ENCODE data around the gene PMM1. TPM values are rescaled to one million over a fixed set of nuclear protein-coding genes. Genes with fewer than 3 reads are reported as not detected.
"Not testable (repeated sequence)": the region's sequence is repeated elsewhere in the genome, so short reads cannot be mapped to it uniquely, and the experiment has no call there.

The PMM1 gene
- 10 to 100 TPM; 44.0 to 60.4 (median 50.1) TPM for total RNA-seq

DNA sequence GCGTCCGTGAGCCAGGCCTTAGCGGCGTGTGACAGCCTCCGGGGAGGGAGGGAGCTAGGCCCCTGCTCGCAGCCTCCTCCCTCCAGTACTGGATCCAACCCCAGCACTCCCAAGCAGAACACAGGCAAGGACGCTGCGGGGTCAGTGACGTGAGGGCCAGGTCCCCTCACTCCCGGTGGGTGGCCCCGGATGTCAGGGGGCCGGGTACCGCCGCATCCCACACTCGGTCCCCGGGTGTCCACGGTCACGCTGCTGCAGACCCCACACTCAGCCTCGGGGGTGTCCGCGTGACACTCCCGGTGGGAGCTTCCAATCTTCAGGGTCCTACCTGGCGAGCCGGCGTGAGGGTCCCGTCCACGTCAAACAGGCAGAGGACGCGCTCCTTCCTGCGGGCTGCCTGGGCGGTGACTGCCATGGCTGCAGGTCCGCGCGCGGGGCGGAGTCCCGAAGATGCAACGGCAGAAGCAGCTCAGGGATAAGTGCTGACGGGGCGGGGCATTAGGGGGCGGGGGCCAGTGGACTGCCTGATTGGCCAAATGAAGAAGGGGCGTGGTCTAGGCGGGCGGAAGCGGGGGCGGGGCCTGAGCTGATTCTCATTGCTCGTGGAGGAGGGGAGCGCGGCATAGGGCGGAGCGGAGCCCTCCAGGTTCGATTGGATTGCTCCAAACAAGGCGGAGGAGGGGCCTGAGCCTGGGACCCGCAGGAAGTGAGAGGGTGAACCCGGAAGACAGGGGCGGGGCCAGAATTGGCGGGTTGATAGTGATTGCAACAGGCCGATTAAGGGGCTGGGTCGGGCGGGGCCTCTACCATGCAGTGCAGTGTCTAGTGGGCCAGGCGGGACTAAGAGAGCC is at the start of gene PMM1:
PMM1 (minus strand) TSS at position 450 of the 851 bp plus-strand sequence; CDS start at position 415, 35 bp downstream.
- TF ChIP-seq POLR2A (IDR thresholded peaks at IDR 0.05) = no peak
- TF ChIP-seq, protein P1, sequence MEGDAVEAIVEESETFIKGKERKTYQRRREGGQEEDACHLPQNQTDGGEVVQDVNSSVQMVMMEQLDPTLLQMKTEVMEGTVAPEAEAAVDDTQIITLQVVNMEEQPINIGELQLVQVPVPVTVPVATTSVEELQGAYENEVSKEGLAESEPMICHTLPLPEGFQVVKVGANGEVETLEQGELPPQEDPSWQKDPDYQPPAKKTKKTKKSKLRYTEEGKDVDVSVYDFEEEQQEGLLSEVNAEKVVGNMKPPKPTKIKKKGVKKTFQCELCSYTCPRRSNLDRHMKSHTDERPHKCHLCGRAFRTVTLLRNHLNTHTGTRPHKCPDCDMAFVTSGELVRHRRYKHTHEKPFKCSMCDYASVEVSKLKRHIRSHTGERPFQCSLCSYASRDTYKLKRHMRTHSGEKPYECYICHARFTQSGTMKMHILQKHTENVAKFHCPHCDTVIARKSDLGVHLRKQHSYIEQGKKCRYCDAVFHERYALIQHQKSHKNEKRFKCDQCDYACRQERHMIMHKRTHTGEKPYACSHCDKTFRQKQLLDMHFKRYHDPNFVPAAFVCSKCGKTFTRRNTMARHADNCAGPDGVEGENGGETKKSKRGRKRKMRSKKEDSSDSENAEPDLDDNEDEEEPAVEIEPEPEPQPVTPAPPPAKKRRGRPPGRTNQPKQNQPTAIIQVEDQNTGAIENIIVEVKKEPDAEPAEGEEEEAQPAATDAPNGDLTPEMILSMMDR (IDR thresholded peaks at IDR 0.05) = no peak
- DNase-seq (ENCODE audit: low spot score in 2 of 2) = peak; percentile 100
- H3K4me3 ChIP-seq (ENCODE audit: low read depth, poor library complexity, severe bottlenecking) = peak within 1 kb of the TSS; percentile 68
- intact Hi-C loops (cut with DNase I; ENCODE audit: low total_unique reads) = loop anchor here (10.0 kb wide), 1 partner anchor 195 kb away; no protein-coding TSS in a partner anchor
- WGBS, 2 donors = 0 to 1% methylated on average over 24 to 51 of the region's 61 CpGs

DNA sequence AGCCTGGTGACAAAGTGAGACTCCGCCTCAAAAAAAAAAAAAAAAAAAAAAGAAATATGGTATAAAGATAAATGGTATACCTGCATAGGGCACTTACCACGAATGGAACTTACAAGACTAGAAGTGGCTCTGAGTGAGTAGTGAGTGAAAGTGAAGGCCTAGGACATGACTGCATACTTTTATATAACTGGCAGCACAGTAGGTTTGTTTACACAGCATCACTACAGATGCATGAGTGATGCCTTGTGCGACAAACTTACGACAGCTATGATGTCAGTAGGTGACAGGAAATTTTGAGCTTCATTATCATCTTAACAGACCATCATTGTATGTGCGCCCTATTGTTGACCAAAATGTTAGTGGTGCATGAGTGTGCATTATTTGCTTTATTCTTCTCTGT is 49.1 kb upstream of the PMM1 start:
- no peak overlapping the region for H3K4me3 ChIP-seq (ENCODE audit: low read depth, poor library complexity, severe bottlenecking)
- no peak for DNase-seq (ENCODE audit: low spot score in 2 of 2)
- TF ChIP-seq, protein P1 (IDR thresholded peaks at IDR 0.05) = no peak
- no peak for TF ChIP-seq POLR2A (IDR thresholded peaks at IDR 0.05)
- 87 to 92% methylated on average over 5 of the region's 5 CpGs for WGBS, 2 donors
- intact Hi-C loops (cut with DNase I; ENCODE audit: low total_unique reads) = no loop called here

DNA sequence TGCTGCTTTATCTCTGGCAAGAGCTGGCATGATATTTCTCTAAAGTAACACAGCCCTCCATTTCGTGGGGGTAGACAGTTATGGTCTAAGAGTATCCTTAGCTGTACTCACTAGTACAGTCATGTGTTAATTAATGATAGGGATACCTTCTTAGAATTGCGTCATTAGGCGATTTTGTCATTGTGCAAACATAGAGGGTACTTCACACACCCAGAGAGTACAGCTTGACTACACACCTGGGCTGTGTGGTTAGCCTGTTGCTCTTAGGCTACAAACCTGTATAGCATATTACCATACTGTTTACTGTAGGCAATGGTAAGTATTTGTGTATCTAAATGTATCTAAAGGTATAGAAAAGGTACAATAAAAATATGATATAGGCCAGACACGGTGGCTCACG is 48.5 kb upstream of the PMM1 start:
- intact Hi-C loops (cut with DNase I; ENCODE audit: low total_unique reads) = no loop called here
- no peak for TF ChIP-seq POLR2A (IDR thresholded peaks at IDR 0.05)
- TF ChIP-seq, protein P1 (IDR thresholded peaks at IDR 0.05) = no peak
- no peak overlapping the region for H3K4me3 ChIP-seq (ENCODE audit: low read depth, poor library complexity, severe bottlenecking)
- 93 to 94% methylated on average over 5 of the region's 5 CpGs for WGBS, 2 donors
- no peak for DNase-seq (ENCODE audit: low spot score in 2 of 2)

DNA sequence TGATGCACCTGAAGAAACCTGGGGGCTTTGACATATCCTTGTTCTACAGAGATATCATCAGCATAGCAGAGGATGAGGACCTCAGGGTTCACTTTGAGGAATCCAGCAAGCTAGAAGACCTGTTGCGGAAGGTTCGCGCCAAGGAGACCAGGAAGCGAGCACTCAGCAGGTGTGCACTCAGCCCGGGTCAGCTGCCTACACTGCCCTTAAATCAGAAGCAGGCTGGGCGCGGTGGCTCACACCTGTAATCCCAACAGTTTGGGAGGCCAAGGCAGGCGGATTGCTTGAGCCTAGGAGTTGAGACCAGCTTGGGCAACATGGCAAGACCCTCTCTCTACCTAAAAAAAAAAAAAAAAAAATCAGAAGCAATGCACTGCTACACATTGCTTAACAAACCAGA is 48.0 kb upstream of the PMM1 start:
- H3K4me3 ChIP-seq (ENCODE audit: low read depth, poor library complexity, severe bottlenecking); DNase-seq (ENCODE audit: low spot score in 2 of 2); intact Hi-C loops (cut with DNase I; ENCODE audit: low total_unique reads): not testable (repeated sequence)
- 96 to 98% methylated on average over 8 of the region's 8 CpGs for WGBS, 2 donors

DNA sequence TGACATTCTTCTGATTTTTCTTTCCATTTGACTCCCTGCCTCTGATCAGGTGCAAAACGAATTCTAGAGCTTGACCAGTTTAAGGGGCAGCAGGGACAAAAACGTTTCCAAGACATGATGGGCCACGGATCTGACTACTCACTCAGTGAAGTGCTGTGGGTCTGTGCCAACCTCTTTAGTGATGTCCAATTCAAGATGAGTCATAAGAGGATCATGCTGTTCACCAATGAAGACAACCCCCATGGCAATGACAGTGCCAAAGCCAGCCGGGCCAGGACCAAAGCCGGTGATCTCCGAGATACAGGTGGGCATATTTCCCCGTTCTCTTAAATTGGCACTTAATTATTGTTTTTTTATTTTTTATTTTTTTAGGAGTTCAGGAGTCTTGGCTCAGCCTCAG is 46.8 kb upstream of the PMM1 start:
- DNase-seq (ENCODE audit: low spot score in 2 of 2) = no peak
- TF ChIP-seq POLR2A (IDR thresholded peaks at IDR 0.05) = no peak
- TF ChIP-seq, protein P1 (IDR thresholded peaks at IDR 0.05) = no peak
- WGBS, 2 donors = 40 to 58% methylated on average over 7 of the region's 7 CpGs
- no peak overlapping the region for H3K4me3 ChIP-seq (ENCODE audit: low read depth, poor library complexity, severe bottlenecking)
- intact Hi-C loops (cut with DNase I; ENCODE audit: low total_unique reads) = no loop called here

DNA sequence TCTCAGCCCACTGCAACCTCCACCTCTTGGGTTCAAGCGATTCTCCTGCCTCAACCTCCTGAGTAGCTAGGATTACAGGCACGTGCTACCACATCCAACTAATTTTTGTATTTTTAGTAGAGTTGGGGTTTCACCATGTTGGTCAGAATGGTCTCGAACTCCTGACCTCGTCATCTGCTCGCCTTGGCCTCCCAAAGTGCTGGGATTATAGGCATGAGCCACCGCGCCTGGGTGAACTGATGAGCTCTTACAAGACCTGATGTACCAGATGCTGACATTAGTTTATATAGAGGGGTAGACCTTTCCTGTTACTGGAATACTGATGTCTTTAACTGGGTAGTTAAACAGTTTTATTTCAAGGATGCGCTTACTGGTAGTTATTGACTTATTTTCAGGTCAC is 45.0 kb upstream of the PMM1 start:
- H3K4me3 ChIP-seq (ENCODE audit: low read depth, poor library complexity, severe bottlenecking); intact Hi-C loops (cut with DNase I; ENCODE audit: low total_unique reads); DNase-seq (ENCODE audit: low spot score in 2 of 2): not testable (repeated sequence)
- 94 to 96% methylated on average over 8 of the region's 8 CpGs for WGBS, 2 donors

DNA sequence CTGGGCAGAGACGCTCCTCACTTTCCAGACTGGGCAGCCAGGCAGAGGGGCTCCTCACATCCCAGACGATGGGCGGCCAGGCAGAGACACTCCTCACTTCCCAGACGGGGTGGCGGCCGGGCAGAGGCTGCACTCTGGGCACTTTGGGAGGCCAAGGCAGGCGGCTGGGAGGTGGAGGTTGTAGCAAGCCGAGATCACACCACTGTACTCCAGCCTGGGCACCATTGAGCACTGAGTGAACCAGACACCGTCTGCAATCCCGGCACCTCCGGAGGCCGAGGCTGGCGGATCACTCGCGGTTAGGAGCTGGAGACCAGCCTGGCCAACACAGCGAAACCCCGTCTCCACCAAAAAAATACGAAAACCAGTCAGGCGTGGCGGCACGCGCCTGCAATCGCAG is 42.0 kb upstream of the PMM1 start:
- intact Hi-C loops (cut with DNase I; ENCODE audit: low total_unique reads); DNase-seq (ENCODE audit: low spot score in 2 of 2); H3K4me3 ChIP-seq (ENCODE audit: low read depth, poor library complexity, severe bottlenecking): not testable (repeated sequence)
- WGBS, 2 donors = 93 to 96% methylated on average over 11 of the region's 23 CpGs

DNA sequence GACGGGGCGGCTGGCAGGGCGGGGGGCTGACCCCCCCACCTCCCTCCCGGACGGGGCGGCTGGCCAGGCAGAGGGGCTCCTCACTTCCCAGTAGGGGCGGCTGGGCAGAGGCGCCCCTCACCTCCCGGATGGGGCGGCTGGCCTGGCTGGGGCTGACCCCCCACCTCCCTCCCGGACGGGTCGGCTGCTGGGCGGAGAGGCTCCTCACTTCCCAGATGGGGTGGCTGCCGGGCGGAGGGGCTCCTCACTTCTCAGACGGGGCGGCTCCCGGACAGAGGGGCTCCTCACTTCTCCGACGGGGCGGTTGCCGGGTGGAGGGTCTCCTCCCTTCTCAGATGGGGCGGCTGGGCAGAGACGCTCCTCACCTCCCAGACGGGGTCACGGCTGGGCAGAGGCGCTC is 41.5 kb upstream of the PMM1 start:
- DNase-seq (ENCODE audit: low spot score in 2 of 2); intact Hi-C loops (cut with DNase I; ENCODE audit: low total_unique reads); H3K4me3 ChIP-seq (ENCODE audit: low read depth, poor library complexity, severe bottlenecking): not testable (repeated sequence)
- 97% methylated on average over 25 of the region's 28 CpGs; no CpG with 5 or more reads in 1 of the 2 donors for WGBS, 2 donors
